ENCODE measurements around the gene DEDD2. TPM values are rescaled to one million over a fixed set of nuclear protein-coding genes. Genes with fewer than 3 reads are reported as not detected.

DEDD2 gene
- total RNA-seq, 1 experiment from 2014 or later = 34.4 TPM

- Histone ChIP-seq H3K4me1 (ENCODE audit: insufficient read depth, low read length) (no peaks in the 10 kb centered on the region), H3K79me2 (ENCODE audit: low read length) (no peaks in the 10 kb centered on the region), H3K27ac (ENCODE audit: low read length) (no peak overlapping the region), H3K4me2 (ENCODE audit: low read length) (no peak overlapping the region), H3K4me3 (ENCODE audit: low read length) (no peak overlapping the region), H4K20me1 (ENCODE audit: low read length) (no peaks in the 10 kb centered on the region), H3K27me3 (ENCODE audit: low read length) (no peaks in the 10 kb centered on the region), H3K9ac (ENCODE audit: low read length) (no peak overlapping the region), H3F3A (ENCODE audit: low read length, unreplicated experiment) (no peaks in the 10 kb centered on the region), H2AFZ (ENCODE audit: low read length) (no peak overlapping the region), H3K9me2 (replicated peaks; ENCODE audit: low read length) (no peaks in the 10 kb centered on the region), H3K9me3 (ENCODE audit: low read length) (no peaks in the 10 kb centered on the region), H3K36me3 (ENCODE audit: low read depth, low read length) (no peaks in the 10 kb centered on the region)
- ChIA-PET POLR2A (ENCODE audit: unreplicated experiment) (no interaction called here), CTCF (no interaction called here)
- DNase-seq (no peak), ATAC-seq (no peak)
- intact Hi-C loops (cut with micrococcal nuclease) = no loop called here
- no peak for TF ChIP-seq CTCF (conservative IDR thresholded peaks at IDR 0.05; ENCODE audit: low read depth, low read length)
- TF ChIP-seq EZH2 (IDR thresholded peaks at IDR 0.05; ENCODE audit: low read length, unreplicated experiment) = no peak
- no peak for TF ChIP-seq EZH2phosphoT487 (IDR thresholded peaks at IDR 0.05; ENCODE audit: borderline replicate concordance, low read length)
- no TSS peak for BruUV-seq (replicated peaks)
Measured at GRCh38 chr19:42151782-42152684, 65.4 kb downstream of the DEDD2 start.

DNA sequence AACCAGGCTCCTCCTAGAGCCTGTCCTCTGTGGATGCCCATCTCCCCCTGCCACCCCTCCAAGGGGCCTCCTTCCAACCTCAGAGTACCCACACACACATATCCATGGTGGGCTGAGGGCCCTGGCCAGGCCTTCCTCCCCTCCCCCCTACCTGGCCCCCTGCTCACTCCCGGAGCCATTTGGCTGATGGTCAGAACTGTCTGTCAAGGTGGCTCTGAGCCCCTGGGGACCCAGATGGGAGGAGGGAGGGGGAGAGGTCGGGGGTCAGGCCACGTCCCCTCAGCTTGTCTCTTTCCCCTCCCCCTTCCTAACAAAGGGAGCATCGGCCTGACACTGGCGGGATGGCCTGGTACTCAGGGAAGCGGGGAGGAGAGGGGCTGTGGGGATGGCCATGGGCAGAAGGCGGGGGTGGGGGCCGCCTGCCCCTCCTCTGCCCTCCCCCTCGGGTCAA, 66.5 kb downstream of the DEDD2 start:
- DNase-seq (no peak), ATAC-seq (no peak)
- intact Hi-C loops (cut with micrococcal nuclease) = no loop called here
- H3K9me3 ChIP-seq (ENCODE audit: low read length) = no peaks in the 10 kb centered on the region
- H3K27ac ChIP-seq (ENCODE audit: low read length) = no peak overlapping the region
- H4K20me1 ChIP-seq (ENCODE audit: low read length) = no peaks in the 10 kb centered on the region
- no peak overlapping the region for H3K9ac ChIP-seq (ENCODE audit: low read length)
- H3K9me2 ChIP-seq (replicated peaks; ENCODE audit: low read length) = no peaks in the 10 kb centered on the region
- no peaks in the 10 kb centered on the region for H3K4me1 ChIP-seq (ENCODE audit: insufficient read depth, low read length)
- H3K36me3 ChIP-seq (ENCODE audit: low read depth, low read length) = no peaks in the 10 kb centered on the region
- H3K4me2 ChIP-seq (ENCODE audit: low read length) = no peak overlapping the region
- CTCF ChIA-PET = no interaction called here
- POLR2A ChIA-PET (ENCODE audit: unreplicated experiment) = no interaction called here
- no peaks in the 10 kb centered on the region for H3K27me3 ChIP-seq (ENCODE audit: low read length)
- TF ChIP-seq EZH2 (IDR thresholded peaks at IDR 0.05; ENCODE audit: low read length, unreplicated experiment) (no peak), CTCF (conservative IDR thresholded peaks at IDR 0.05; ENCODE audit: low read depth, low read length) (no peak), EZH2phosphoT487 (IDR thresholded peaks at IDR 0.05; ENCODE audit: borderline replicate concordance, low read length) (no peak)
- H2AFZ ChIP-seq (ENCODE audit: low read length) = no peak overlapping the region
- no peak overlapping the region for H3K4me3 ChIP-seq (ENCODE audit: low read length)
- H3K79me2 ChIP-seq (ENCODE audit: low read length) = no peaks in the 10 kb centered on the region
- H3F3A ChIP-seq (ENCODE audit: low read length, unreplicated experiment) = no peaks in the 10 kb centered on the region
- BruUV-seq (replicated peaks) = no TSS peak

- CTCF ChIA-PET = interaction anchor here (0.6 kb wide), 1 partner anchor 14 kb away, joined by 9 read pairs; no protein-coding TSS in a partner anchor
- no peak overlapping the region for H3K4me3 ChIP-seq (ENCODE audit: low read length)
- TF ChIP-seq CTCF (conservative IDR thresholded peaks at IDR 0.05; ENCODE audit: low read depth, low read length) (no peak), EZH2phosphoT487 (IDR thresholded peaks at IDR 0.05; ENCODE audit: borderline replicate concordance, low read length) (no peak), EZH2 (IDR thresholded peaks at IDR 0.05; ENCODE audit: low read length, unreplicated experiment) (no peak)
- no peaks in the 10 kb centered on the region for H3K9me2 ChIP-seq (replicated peaks; ENCODE audit: low read length)
- no peaks in the 10 kb centered on the region for H3K36me3 ChIP-seq (ENCODE audit: low read depth, low read length)
- DNase-seq (no peak), ATAC-seq (no peak)
- POLR2A ChIA-PET (ENCODE audit: unreplicated experiment) = no interaction called here
- no peaks in the 10 kb centered on the region for H3K9me3 ChIP-seq (ENCODE audit: low read length)
- H2AFZ ChIP-seq (ENCODE audit: low read length) = no peak overlapping the region
- H4K20me1 ChIP-seq (ENCODE audit: low read length) = no peaks in the 10 kb centered on the region
- H3K79me2 ChIP-seq (ENCODE audit: low read length) = no peaks in the 10 kb centered on the region
- no peak overlapping the region for H3K27ac ChIP-seq (ENCODE audit: low read length)
- BruUV-seq (replicated peaks) = no TSS peak
- intact Hi-C loops (cut with micrococcal nuclease) = no loop called here
- no peaks in the 10 kb centered on the region for H3K27me3 ChIP-seq (ENCODE audit: low read length)
- H3K4me2 ChIP-seq (ENCODE audit: low read length) = no peak overlapping the region
- no peaks in the 10 kb centered on the region for H3K4me1 ChIP-seq (ENCODE audit: insufficient read depth, low read length)
- no peak overlapping the region for H3K9ac ChIP-seq (ENCODE audit: low read length)
- no peaks in the 10 kb centered on the region for H3F3A ChIP-seq (ENCODE audit: low read length, unreplicated experiment)
Measured at GRCh38 chr19:42150364-42150763, 67.1 kb downstream of the DEDD2 start.
